Measurements from ENCODE around the gene CCDC181.

Gene CCDC181

DNA sequence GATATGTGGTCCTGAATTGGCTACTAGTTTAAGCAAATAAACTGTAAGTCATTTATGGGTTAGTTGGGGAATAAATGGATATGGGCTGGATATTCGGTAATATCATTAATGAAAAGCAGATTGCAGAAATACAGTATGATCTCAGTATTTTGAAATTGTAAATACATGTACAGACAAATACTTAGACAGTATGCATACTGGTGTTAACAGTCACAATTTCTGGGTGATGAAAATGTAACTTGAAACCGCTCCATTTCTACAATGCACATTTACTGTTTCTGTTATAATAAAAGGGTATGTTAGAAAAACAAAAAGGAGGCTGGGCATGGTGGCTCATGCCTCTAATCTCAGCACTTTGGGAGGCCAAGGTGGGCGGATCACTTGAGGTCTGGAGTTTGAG lies 31.3 kb downstream of the CCDC181 start:
- no peak for DNase-seq (ENCODE audit: low spot score)

DNA sequence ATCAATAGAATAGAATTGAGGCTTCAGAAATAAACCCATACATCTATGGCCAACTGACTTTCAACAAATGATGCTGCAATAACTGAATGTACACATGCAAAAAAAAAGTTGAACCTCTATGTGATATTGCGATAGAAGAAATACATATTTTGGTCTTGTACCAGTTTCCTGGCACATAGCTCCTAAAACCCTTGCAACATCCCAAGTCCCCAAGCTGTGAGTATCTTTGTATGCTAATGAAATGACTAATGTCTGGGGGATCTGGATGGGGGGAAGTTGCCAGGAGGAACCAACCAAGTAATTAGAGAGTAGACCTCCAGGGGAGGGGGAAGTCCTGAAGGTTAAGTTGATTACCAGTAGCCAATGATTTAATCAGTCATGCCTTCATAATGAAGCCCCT lies 34.9 kb downstream of the CCDC181 start:
- no peak for DNase-seq (ENCODE audit: low spot score)

DNA sequence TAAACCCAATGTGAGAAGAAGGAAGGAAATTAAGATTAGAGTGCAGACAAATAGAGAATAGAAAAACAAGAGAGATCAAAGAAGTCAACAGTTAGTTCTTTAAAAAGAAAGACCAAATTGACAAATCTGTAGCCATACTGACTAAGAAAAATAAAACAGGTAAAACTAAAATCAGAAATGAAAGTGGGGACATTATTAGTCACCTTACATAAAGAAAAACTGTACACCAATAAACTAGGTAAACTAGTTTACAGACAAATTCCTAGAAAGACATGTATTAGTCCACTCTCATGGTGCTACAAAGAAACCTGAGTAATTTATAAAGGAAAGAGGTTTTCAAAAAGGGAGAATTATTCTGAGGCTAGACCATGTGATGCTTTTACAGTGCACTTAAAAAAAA lies 37.0 kb downstream of the CCDC181 start:
- DNase-seq (ENCODE audit: low spot score): no peak

DNA sequence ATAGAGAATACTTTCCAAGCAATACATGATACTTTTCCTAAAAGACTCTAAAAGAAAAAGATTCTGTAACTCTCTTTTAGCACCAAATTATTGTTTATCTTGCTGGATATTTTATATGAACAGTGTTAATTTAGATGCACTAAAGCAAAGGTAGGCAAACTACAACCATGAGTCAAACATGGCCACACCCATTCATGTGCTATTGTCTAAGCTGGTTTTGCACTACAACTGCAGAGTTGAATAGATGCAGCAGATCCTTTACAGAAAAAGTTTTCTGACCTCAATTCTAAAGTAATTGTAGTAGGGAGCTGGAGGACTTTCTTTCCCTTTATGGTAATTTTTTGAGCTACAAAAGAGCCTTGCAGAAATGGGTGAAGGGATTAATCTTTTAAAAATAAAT lies 39.9 kb downstream of the CCDC181 start:
- no peak for DNase-seq (ENCODE audit: low spot score)

DNA sequence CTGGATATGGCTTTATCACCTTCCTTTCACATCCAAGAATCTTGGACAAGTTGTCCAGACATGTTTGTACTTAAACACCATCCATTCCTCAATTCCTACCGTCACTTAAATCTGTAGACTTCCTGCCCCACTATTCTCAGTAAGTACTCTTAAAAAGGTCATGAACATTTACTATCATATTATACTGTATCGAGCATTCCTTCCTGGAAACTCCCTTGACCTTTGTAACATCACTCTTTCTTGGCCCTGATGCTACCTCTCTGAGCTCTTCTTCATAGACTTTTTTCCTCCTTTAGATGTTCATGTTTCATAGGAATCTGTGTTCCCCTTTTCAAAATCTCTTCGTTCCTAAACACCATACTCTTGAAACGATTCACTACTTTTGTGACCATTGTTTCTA lies 43.8 kb downstream of the CCDC181 start:
- DNase-seq (ENCODE audit: low spot score): no peak

DNA sequence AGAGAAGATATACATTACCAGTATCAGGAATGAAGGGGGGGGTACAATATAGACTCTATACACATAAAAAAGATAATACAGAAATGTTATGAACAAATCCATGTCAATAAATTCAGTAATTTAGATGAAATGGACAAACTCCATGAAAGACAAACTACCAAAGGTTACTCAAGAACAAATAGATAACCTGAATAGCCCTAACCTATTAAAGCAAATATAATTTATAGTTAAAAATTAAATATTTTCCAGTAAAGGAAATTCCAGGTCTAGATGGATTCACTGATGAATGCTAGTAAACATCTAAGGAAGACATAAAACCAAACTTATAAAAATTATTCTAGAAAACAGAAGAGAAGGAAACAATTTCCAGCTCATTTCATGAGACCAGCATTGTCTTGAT lies 46.1 kb downstream of the CCDC181 start:
- no peak for DNase-seq (ENCODE audit: low spot score)

DNA sequence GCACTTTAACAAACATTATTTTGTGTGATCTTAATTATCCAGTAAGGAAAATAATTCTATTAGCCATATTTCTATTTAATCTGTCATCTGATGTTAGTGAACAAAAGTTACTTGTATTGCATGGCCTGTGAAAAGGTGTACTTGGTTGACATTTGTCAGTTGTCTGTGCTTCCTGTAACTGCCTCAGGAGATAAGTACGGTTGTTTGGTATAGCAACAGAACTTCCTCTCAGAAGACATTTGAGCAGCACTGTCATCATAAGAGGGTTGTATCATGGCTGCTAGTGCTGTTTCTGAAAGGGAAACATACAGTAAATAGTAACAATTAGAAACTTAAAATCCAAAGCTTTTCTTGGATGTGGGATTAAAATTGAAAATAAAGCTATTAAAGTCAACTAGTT lies 55.9 kb downstream of the CCDC181 start:
- DNase-seq (ENCODE audit: low spot score): no peak

DNA sequence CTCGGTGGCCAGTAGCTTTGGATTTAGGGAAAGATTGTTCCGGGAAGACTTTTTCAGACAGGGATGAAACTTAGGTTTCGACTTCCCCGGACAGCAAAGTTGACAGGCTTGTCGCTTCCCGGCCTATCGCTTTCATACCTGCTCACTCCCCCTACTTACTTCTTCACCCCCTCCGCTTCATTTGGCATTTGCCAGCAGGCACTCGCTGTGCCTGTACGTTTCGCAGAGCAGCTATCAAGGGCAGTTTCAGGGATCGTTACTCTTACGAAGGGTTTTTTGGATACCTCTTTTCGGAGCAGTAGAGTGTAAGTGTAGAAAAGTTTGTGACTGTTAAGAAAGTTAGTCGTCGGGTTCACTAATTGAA lies 58.9 kb downstream of the CCDC181 start:
- DNase-seq (ENCODE audit: low spot score): peak; percentile 32

DNA sequence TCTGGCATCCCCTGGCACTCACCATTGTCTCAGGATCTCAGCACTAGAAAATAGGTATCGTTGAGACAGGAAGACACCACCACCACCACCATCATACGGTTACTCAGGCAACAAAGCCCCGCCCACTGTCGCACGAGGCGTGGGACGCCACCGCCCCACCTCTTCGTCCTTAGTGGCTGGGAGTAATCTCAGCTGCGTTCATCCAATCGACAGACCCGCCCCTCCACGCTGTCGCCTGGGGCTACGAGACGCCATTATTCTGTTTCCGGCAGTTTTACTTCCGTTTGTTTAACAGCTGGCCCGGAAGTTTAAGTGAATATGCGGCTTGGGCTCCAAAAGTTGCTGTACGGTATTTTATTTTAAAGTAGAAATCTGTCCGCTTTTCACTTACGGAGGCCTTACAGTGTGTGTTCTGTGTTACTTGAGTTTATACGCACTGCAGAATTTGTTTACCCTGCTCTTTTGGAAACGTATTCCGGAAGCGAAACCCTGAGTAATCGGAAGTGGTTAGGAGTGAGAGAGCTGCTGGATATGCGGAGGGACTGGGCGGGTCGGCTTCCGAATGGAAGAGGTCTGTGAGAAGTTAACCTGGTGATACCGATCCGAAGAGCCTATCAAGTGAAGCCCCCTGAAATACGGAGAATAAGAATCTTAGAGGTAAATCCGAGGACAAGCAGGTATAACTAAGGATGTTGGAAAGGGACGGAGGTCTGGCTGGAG lies 59.4 kb downstream of the CCDC181 start, which contains the start of the genes BLZF1 and NME7:
TSS of gene BLZF1 (plus strand) at position 510 of the 720 bp plus-strand sequence. CDS start 1,328 bp downstream, outside the sequence.
TSS of gene NME7 (minus strand) at position 112 of the 720 bp plus-strand sequence. CDS start at position 25, 87 bp downstream.
- DNase-seq (ENCODE audit: low spot score): peak; percentile 96

DNA sequence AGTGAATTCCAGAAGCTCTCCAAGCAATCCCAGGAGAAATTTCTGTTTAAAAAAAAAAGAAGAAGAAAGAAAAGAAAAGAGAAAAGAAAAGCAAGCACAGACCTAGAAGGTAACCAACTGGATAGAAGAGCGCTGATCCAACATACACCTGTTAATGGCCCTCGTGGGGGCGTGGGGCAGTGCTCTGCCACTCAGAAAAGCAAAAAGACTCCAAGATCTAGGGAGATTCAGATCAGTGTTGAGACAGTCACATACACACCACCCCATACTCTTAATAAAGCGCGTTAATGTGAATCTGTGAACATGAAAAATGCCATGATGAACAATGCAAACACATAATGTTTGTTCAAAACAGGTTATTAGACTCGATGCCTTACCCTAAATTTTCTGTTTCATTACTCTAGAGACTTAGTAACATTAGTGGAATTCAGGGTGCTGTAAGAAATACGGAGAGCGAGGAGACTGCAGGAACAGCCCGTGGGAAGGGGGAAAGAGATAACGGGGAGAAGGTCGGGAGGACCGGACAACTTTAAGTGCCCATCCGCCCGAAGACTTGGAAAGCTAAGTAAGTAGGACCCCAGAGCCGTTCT lies 60.1 kb downstream of the CCDC181 start:
- DNase-seq (ENCODE audit: low spot score): no peak

DNA sequence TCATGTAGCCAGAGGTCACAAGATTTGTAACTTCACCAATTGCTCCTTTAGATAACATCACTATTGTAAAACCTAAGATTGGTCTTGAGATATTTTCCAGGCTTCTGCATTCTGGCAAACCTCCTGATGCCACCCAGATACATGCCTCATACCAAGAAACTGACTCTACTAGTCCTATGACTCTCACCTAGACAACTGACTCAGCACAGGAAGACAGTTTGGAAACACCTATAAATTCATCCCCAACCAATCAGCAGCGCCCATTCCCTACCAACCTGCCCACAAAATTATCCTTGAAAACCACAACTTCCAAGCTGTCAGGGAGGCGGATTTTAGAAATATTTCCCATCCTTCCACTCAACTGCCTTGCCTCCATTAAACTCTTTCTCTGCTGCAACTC lies 62.3 kb downstream of the CCDC181 start:
- DNase-seq (ENCODE audit: low spot score): no peak

DNA sequence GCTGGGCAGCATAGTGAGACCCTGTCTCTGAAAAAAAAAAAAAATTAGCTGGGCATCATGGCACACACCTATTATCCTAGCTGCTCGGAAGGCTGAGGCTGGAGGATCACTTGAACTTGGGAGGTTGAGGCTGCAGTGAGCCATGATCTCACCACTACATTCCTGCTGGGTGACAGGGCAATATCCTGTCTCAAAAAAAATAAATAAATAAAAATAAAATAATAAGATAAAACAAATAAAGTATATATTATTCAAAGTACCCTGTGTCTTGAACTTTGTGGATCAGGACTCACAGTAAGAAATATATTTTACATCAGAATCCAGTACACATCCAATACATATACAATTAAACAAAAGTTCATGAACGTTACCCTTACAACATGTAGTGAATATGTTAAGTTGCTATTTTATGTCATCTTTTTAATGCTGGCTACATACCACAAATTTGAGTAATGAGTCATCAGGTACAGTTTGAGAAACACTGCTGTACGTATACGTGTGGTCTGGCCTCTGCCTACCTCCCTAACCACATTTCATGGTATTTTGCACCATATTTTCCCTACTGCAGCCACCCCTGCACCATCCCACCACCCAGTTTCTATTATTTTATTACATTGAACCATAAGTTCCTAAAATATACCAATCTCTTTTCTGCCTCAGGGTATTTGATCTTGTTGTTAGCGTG lies 64.1 kb downstream of the CCDC181 start:
- peak; percentile 58 for DNase-seq (ENCODE audit: low spot score)

DNA sequence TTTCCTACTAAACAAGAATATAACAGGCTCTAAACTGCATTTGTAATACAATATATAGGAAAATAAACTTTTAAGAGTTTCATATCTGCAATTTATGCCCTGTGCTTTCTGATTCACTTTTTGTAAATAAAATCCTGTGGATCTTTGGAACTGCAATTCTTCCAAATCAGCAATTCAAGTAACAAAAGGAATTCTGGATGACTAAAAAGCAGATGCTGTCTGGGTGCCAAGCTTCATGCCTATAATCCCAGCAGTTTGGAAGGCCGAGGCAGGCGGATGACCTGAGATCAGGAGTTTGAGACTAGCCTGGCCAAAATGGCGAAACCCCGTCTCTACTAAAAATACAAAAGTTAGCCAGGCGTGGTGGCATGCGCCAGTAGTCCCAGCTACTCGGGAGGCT lies 66.0 kb downstream of the CCDC181 start:
- no peak for DNase-seq (ENCODE audit: low spot score)

DNA sequence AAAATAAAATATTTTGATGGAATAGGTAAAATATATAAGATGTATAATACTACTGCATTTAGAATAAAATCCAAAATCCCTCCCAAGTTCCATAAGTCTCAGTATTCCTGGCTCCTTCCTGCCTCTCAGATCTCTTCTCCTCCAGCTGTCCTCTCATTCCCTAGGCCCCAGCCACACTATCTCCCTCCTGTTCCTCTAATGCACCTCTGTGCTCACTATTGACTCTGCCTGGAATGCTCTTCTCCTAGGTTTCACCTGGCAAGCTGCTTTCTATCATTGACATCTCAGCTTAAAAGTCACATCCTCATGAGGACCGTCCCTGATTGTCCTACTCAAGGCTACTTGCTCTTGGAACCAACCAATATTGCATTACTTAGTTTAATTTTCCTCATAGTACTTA lies 66.9 kb downstream of the CCDC181 start:
- DNase-seq (ENCODE audit: low spot score): no peak

DNA sequence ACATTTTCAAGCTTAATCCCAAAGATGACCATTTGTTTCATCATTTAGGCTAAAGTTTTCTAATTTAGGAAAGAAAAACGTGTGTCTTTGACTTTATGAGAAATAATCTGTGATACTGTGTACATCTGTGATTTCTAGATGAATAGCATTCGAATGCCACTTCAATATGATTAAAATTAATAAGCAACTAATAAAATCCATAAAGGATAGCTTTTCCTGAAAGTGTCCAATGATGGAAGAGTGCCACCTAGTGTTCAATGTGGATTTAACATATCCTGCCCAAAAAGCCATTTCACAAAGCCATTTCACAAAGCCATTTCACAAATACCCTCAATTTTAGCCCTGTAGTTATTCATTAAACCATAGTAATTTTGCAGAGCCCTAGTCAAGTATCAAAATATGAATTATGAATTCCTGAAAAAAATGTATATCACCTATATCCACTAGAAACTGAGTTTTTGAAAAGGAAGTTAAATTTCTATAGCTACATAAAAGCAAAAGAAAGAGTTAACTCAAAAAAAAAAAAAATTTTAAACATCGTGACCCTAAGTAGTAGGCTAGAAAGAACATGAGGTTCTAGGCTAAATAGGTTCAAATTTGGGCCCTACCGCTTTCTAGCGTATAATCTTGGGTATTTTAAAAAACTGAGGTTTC lies 78.8 kb downstream of the CCDC181 start:
- DNase-seq (ENCODE audit: low spot score): peak; percentile 75

DNA sequence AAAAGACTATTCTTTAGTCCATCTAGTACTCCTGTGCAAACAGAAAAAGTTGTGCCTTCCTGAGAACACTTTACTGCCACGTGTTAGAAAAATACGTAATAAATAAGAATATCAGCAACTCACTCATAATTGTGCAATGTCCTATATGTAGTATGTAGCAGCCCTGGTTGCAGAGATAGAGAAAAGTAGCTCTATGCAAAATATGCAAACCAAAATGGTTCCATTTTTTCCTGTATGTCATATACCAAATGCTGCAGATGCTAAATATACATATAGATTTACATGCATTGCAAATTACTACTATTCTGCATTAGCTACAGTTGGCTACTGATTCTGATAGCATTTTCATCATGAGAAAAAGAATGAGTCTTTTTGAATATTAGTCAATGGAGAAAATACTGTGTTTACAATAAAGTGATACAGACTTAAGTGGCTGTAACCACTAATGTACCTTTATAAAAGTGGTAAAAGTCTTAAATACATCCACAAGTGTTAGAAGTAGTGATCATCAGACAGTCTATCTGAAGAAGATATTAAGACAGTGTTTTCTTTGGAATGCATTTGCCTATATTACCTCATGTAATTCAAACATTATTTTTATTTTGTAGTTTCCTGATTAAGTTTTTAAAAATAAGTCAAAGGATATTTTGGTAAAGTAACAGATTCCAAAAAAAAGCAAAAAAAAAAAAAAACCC lies 79.4 kb downstream of the CCDC181 start:
- DNase-seq (ENCODE audit: low spot score): no peak

DNA sequence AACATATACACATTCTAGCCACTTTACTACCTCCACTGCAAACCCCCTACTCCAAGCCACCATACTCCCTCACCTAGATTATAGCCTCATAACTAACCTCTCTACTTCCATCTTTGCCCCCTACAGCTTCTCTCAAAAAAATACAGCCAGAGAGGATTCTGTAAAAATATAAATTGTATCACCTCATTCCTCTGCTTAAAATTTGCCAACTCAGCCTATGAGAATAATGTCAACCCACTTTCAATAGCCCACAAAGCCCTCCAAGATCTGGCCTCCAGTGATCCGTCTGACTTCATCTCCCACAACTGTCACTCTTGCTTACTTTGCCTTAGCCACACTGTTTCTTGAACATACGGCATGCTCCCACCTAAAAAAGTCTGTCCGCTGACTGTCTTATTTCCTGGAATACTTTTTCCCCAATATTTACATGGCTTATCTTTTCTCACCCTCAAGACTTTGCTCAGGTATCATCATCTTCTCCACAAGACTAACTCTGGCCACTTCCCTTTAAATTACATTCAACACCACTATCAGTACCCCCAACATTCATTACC lies 81.2 kb downstream of the CCDC181 start:
- no peak for DNase-seq (ENCODE audit: low spot score)

DNA sequence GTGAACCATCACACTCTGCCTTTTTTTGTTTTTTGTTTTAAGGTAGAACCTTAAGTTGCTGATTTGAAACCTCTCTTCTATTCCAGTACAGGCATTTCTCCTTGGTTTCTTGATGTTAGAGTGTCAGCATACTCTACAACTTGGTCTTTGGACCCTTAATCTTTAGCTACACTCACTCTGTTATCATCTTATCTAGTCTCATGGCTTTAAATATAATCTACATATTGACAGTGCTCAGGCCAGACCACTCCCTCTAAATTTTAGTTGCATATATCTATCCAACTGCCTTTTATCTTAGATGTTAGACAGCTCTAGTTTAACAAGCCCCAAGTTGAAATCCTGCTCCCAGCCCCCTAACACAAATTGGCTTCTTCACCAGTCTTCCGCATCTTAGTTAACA lies 81.8 kb downstream of the CCDC181 start:
- no peak for DNase-seq (ENCODE audit: low spot score)

All from kidney capillary endothelial cell (primary cell).